Skeletal muscle cell (primary cell): Measurements from ENCODE around the gene ACSL1.
A peak's percentile ranks its signal among the peaks of the same experiment; 100 is the strongest.
"Not testable (repeated sequence)": the region's sequence is repeated elsewhere in the genome, so short reads cannot be mapped to it uniquely, and the experiment has no call there.

Experiments used
- DNase-seq: peaks from one replicate; pipeline ENCODE4 v3.0.0-alpha.2; 2010; ENCODE audit warnings: low read depth
- H3K4me3 ChIP-seq: 2 replicates; pipeline ENCODE4 v1.5.1; 2011; ENCODE audit warnings: low read depth, mild to moderate bottlenecking, control low read depth, low read length, moderate library complexity

The ACSL1 gene

GRCh38 chr4:184844742-184845141, 19.0 kb upstream of the ACSL1 start:
- H3K4me3 ChIP-seq: no peak overlapping the region
- DNase-seq: no peak

DNA sequence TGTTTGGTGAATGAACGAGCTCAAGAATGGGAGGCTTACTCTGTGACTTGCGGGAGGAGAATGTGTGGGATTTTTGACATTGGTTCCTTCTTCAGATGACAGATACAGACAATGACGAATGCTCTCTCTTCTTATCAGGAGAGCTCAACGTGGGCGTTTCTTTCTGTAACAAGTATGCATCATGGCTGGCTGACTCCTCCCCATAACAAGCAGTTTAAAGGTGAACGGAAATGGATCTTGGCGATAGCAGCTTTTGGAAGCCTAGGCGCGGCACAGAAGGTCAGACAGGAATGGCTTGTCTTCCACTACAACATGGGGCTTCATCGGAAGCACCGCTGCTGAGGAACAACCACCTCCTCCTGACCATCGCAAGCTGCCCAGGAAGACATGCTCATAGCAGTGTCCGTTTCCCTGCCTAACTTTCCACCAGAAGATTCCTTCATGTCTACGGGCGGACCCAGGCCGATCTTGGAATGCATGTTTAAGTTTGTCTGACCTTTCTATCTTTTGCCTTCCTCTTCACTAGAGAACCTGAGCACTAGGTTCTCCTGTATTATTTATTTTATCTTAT, 18.3 kb upstream of the ACSL1 start:
- no peak for DNase-seq
- H3K4me3 ChIP-seq: no peak overlapping the region

- H3K4me3 ChIP-seq, DNase-seq: not testable (repeated sequence)
These were observed 13.3 kb upstream of the ACSL1 start for GRCh38 chr4:184839075-184839399.

- no peak overlapping the region for H3K4me3 ChIP-seq
- DNase-seq: no peak
These were observed 12.7 kb upstream of the ACSL1 start for GRCh38 chr4:184838249-184839074.

- no peak overlapping the region for H3K4me3 ChIP-seq
- DNase-seq: no peak
These were observed 10.8 kb upstream of the ACSL1 start for GRCh38 chr4:184836613-184837012.

GRCh38 chr4:184833046-184833838, 7.5 kb upstream of the ACSL1 start:
- DNase-seq: no peak
- H3K4me3 ChIP-seq: no peak overlapping the region

- H3K4me3 ChIP-seq: no peak overlapping the region
- no peak for DNase-seq
These were observed 5.4 kb upstream of the ACSL1 start for GRCh38 chr4:184831153-184831552.

- no peak for DNase-seq
- peak overlapping the region; percentile 55 for H3K4me3 ChIP-seq
These were observed 1.0 kb upstream of the ACSL1 start for GRCh38 chr4:184826691-184827270.

DNA sequence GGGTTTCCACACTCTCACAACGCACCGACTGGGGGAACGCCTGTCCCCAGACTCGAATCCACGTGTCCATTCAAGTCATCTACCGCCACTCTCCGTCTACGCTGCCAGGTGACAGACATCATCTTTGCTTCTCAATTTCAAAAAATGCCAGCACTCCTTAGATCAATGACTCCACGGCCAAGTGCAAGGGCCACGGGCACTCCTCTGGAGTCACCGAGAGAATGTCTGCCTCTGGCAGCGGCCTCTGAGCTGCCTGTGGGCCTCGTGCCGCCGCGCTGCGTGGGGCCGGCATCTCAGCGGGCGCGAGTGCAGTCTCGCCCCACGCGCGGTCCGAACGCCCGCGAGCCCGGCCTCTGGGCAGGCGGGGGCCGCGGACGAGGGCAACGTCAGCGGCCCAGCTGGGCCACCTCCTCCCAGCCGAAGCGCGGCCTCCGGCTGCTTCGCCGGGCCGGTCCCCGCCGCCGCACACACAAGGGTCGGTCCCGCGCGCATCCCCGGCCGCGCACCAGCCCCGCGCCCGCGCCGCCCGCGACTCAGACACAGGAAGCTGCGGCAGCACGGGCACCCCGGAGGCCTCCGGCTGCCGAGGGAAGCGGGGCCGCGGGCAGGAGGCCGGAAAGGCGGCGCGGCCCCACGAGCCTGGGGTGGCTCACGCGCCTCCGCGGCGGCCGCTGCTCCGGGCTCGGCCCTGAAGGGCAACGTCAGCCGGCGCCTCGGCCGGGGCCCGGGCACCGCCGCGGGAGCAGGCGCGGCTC, 450 bp downstream of the ACSL1 start:
- H3K4me3 ChIP-seq: peak overlapping the region; percentile 61
- DNase-seq: no peak

GRCh38 chr4:184824776-184825084, 1.0 kb downstream of the ACSL1 start:
- peak overlapping the region; percentile 61 for H3K4me3 ChIP-seq
- DNase-seq: no peak

DNA sequence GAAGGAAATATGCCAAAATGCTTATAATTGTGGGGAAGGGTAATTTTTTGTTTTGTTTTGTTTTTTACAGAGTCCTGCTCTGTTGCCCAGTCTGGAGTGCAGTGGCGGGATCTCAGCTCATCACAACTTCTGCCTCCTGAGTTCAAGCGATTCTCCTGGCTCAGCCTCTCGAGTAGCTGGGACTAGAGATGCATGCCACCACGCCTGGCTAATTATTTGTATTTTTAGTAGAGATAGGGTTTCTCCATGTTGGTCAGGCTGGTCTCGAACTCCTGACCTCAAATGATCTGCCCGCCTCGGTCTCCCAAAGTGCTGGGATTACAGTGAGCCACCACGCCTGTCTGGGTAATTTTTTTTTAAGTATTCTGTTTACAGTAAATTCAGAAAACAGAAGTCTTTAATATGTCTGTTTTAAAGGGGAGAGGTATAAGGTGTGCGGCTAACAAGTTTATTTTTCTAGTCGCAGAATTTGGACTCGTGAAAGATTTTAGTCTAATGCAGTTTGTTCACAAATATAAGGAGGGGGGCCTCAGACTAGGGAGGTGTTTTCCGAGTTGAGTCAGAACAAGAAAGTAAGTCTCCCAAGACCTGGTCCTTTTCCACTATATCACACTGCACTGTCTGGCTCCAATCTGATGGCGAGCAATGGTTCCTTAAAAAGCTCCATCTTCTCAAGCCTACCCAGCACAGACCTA, 1.5 kb downstream of the ACSL1 start:
- peak overlapping the region; percentile 61 for H3K4me3 ChIP-seq
- DNase-seq: no peak

DNA sequence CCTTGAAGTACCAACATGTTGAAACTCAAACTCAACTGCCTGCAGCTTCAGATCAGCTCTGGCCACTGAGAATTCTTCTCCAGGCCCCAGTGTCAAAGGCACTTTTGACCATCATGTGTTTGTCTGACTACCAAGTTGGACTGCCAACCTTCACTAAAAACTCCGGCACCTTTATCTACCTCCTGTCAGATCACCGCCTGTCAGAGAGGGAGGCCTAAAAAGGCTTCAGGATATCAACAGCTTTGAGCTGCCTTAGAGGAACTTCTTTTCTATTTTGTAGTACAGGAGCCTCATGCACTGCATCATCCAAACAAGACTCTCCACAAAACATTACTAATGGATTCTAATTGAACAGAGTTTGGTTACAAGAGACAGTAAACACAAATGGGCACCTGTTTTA, 2.8 kb downstream of the ACSL1 start:
- no peak overlapping the region for H3K4me3 ChIP-seq
- DNase-seq: no peak

DNA sequence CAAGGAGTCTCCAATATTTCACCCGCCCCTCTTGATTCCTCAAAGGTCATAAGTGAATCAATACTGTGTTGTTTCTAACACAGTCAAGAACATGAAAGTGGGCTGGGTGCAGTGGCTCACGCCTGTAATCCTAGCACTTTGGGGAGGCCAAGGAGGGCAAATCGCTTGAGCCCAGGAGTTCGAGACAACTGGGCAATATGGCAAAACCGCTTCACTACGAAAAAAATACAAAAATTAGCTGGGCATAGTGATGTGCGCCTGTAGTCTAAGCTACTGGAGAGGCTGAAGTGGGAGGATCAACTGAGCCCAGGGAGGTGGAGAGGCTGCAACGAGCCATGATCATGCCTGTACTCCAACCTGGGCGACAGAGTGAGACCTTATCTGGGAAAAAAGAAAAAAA, 3.4 kb downstream of the ACSL1 start:
- DNase-seq: no peak
- no peak overlapping the region for H3K4me3 ChIP-seq

- no peak for DNase-seq
- no peak overlapping the region for H3K4me3 ChIP-seq
These were observed 4.5 kb downstream of the ACSL1 start for GRCh38 chr4:184821242-184821641.

DNA sequence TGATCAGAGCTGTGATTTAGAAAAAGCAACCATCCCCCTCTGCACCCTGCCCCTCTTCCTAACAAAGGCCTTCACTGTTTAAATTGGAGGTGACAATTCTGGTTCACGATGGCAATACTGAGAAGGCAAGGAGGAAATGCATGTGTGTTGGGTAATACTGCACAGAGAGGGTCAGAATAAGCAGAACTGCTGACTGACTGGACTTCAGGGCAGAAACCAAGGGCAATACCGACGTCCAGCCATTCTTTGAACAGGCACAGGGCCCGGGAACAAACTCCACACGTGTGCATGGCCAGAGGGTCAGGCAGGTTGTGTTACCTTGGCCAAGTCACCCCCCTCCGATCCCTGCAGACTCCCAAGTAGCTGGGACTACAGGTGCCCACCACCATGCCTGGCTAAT, 6.0 kb downstream of the ACSL1 start:
- no peak overlapping the region for H3K4me3 ChIP-seq
- no peak for DNase-seq

GRCh38 chr4:184818216-184818564, 7.6 kb downstream of the ACSL1 start:
- H3K4me3 ChIP-seq: no peak overlapping the region
- no peak for DNase-seq

DNA sequence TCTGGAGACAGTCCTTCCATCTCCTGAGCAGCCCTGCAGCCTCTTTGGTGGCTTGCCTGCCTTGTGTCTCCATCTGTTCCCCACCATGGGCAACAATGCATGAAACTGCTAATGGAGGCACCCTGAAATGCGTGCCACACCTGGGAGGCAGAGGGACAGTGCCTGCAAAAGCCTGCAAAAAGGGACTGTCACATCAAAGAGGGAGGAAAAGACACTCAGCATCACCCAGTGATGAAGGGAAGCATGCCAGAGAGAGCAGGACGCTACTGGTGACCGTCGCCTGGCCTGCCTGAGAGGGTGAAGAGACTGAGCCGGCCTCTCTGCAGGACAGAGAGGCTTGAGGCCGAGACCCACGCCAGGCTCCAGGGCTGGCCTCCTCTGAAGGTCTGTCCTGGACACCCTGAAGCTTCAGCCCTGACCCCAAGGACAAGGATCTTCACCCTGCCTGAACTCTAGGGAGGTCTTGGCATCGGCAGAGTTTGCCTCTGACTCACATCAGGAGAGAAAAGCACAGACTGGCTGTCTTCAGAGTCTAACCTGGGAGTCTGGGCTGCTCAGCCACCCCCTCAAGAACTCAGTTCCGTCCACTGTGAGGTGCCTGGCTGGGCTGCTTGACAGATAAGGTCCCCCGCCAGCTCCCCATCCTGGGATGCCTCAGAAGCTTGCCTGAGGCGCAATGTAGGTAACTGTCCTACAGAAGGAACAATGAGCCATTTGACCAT, 8.1 kb downstream of the ACSL1 start:
- DNase-seq: no peak
- H3K4me3 ChIP-seq: no peak overlapping the region

DNA sequence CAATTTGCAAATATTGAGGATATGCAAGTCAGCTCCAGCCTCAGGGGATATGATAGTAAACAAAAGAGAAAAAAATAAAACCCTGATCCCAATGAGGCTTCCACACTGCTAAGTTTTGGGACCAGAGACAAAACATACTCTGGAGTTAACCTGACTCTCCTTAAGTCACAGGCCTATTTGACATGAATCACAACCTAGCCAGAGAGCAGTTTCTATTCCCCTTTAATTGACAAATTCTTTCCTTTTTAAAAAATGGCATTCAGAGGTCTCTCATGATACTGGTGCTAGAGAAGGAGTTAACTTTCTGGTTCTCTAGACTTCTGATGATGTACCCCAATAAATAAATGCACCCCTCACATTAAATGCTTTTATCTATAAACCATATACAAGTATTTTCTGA, 8.8 kb downstream of the ACSL1 start:
- H3K4me3 ChIP-seq: no peak overlapping the region
- DNase-seq: no peak
